Upper lobe of left lung (tissue), 4 donors: ENCODE results near the gene LRP5.
"Not testable (repeated sequence)": the region's sequence is repeated elsewhere in the genome, so short reads cannot be mapped to it uniquely, and the experiment has no call there.

Source experiments
- POLR2A ChIP-seq, 4 donors: fragments of 450-650 bp; IDR thresholded peaks; one replicate each; pipeline ENCODE4 v1.5.1; 2016 to 2017; ENCODE audit warnings: antibody characterized with exemption in 4 of 4, mild to moderate bottlenecking in 2 of 4
- POLR2AphosphoS5 ChIP-seq, 2 donors: sonication (generic); formaldehyde crosslinking; IDR thresholded peaks; one replicate each; pipeline ENCODE4 v1.5.1; 2017; ENCODE audit warnings: antibody characterized with exemption in 2 of 2
- TF ChIP-seq, protein P1 (sequence below), 6 experiments: fragments of 450-650 bp in 4 of 6; fragments of 200-600 bp in 2 of 6; sonication (generic) in 2 of 6; IDR thresholded peaks; one replicate each; pipeline ENCODE4 v1.5.1; 2016 to 2019; ENCODE audit warnings: antibody characterized with exemption in 6 of 6

- not testable (repeated sequence) for TF ChIP-seq POLR2A, POLR2AphosphoS5 (IDR thresholded peaks at IDR 0.05)
- TF ChIP-seq, protein P1, sequence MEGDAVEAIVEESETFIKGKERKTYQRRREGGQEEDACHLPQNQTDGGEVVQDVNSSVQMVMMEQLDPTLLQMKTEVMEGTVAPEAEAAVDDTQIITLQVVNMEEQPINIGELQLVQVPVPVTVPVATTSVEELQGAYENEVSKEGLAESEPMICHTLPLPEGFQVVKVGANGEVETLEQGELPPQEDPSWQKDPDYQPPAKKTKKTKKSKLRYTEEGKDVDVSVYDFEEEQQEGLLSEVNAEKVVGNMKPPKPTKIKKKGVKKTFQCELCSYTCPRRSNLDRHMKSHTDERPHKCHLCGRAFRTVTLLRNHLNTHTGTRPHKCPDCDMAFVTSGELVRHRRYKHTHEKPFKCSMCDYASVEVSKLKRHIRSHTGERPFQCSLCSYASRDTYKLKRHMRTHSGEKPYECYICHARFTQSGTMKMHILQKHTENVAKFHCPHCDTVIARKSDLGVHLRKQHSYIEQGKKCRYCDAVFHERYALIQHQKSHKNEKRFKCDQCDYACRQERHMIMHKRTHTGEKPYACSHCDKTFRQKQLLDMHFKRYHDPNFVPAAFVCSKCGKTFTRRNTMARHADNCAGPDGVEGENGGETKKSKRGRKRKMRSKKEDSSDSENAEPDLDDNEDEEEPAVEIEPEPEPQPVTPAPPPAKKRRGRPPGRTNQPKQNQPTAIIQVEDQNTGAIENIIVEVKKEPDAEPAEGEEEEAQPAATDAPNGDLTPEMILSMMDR (IDR thresholded peaks at IDR 0.05): not testable (repeated sequence)
These were observed 121.8 kb downstream of the LRP5 start for GRCh38 chr11:68434159-68434558.
